ENCODE data around the gene ZNF93. TPM values are rescaled to one million over a fixed set of nuclear protein-coding genes. Genes with fewer than 3 reads are reported as not detected.

Gene ZNF93
- total and polyA plus RNA-seq, 2 of the 4 experiments (the other 2 are of a cell fraction) = 3.7 to 10.6 TPM

DNA sequence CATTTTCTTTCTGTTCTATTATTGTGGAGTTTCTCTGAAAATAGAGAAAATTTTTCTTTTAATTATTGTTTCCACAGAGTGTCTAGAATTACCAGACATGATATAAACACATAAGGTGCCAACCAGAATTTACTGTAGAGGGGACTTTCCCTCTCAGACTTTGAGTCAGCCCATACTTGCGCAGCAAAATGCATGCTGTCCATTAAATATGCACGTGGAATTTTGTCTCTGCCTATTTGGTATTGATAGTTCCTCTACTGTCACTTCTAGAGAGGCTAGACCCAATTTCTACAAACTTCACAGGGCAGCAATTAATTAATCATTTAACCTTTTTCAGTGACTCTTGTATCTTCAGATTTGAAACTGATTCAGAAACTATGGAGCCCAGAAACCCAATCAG is 8.9 kb downstream of the ZNF93 start:
- no TSS peak for BruUV-seq (replicated peaks)
- no peak overlapping the region for H2AK5ac ChIP-seq (ENCODE audit: low read depth, low read length)
- WGBS, 2 experiments (ENCODE audit: extremely low coverage in 2 of 2, insufficient read length in 1 of 2) = no CpG with 5 or more reads among the region's 2 CpGs
- peaks cover 6% of the 10 kb centered on the region for H3K36me3 ChIP-seq (ENCODE audit: control insufficient read depth, insufficient read depth, low read length)
- no peak overlapping the region for H3K4ac ChIP-seq (ENCODE audit: low read depth, low read length)
- intact Hi-C loops (cut with micrococcal nuclease) (loop anchor here (10.0 kb wide), 1 partner anchor 625 kb away; no protein-coding TSS in a partner anchor), in situ Hi-C loops (cut with MboI; ENCODE audit: low sequenced_read_pairs) (no loop called here), dilution Hi-C loops (cut with HindIII; ENCODE audit: low sequenced_read_pairs, unreplicated experiment) (no loop called here)
- no peak for ATAC-seq (ENCODE audit: low read depth)
- no peak overlapping the region for H3K9ac ChIP-seq (ENCODE audit: low read depth, low read length)
- ChIA-PET CTCF (no interaction called here), POLR2A (ENCODE audit: unreplicated experiment) (no interaction called here)
- H4K5ac ChIP-seq (ENCODE audit: low read depth, low read length) = no peak overlapping the region
- H2BK20ac ChIP-seq (ENCODE audit: low read depth, low read length) = no peak overlapping the region
- TF ChIP-seq BHLHE40 (IDR thresholded peaks at IDR 0.05; ENCODE audit: low read depth, low read length) (no peak), POLR2A (IDR thresholded peaks at IDR 0.05; ENCODE audit: low read depth, low read length) (no peak), RAD21 (IDR thresholded peaks at IDR 0.05; ENCODE audit: low read length) (no peak), MAZ (IDR thresholded peaks at IDR 0.05; ENCODE audit: borderline replicate concordance, low read depth, low read length) (no peak), RCOR1 (IDR thresholded peaks at IDR 0.05; ENCODE audit: insufficient replicate concordance, low read length) (no peak), MXI1 (IDR thresholded peaks at IDR 0.05; ENCODE audit: borderline replicate concordance, low read depth, low read length) (no peak), MAFK (IDR thresholded peaks at IDR 0.05; ENCODE audit: low read depth, low read length) (no peak)
- H3K9me1 ChIP-seq (ENCODE audit: insufficient read depth, low read length) = no peaks in the 10 kb centered on the region
- no peaks in the 10 kb centered on the region; the same call in 1 of the 2 replicates for H4K20me1 ChIP-seq (ENCODE audit: insufficient read depth, low read length)
- no peak for DNase-seq
- no peak overlapping the region for H3K56ac ChIP-seq (ENCODE audit: extremely low read depth, insufficient read depth, low read length)
- H2BK5ac ChIP-seq (ENCODE audit: low read depth, low read length, poor library complexity, severe bottlenecking) = no peak overlapping the region
- no peak overlapping the region for H3K23ac ChIP-seq (ENCODE audit: low read depth, low read length)
- H3K4me3 ChIP-seq (ENCODE audit: insufficient read depth, low read depth, low read length) = no peak overlapping the region
- no peak overlapping the region for H3K4me2 ChIP-seq (ENCODE audit: low read depth, low read length)
- no peak overlapping the region for H3K27ac ChIP-seq (ENCODE audit: insufficient read depth, low read length)
- no peak overlapping the region for H3K18ac ChIP-seq (ENCODE audit: low read depth, low read length)
- H3K79me1 ChIP-seq (ENCODE audit: low read depth in 1 of 2, low read length in 2 of 2) = peaks cover 3 to 11% of the 10 kb centered on the region in 2 experiments; a peak in 2 of 4 replicates
- no peak overlapping the region for H2BK120ac ChIP-seq (ENCODE audit: low read depth, low read length)
- no peak overlapping the region for H4K8ac ChIP-seq (ENCODE audit: low read depth in 2 of 2, low read length in 2 of 2)
- no peak overlapping the region for H2AFZ ChIP-seq (replicated peaks; ENCODE audit: low read length, poor library complexity)
- 0 out of 2 replicates have a peak, but pooled peaks cover 2% of the 10 kb centered on the region for H3K4me1 ChIP-seq (ENCODE audit: control insufficient read depth, insufficient read depth, low read length)
- no peak overlapping the region for H2AK9ac ChIP-seq (replicated peaks; ENCODE audit: low read depth, low read length, poor library complexity)
- no peak overlapping the region for H4K91ac ChIP-seq (ENCODE audit: insufficient read depth, low read depth, low read length)
- no peaks in the 10 kb centered on the region for H3K27me3 ChIP-seq (ENCODE audit: control insufficient read depth, insufficient read depth, low read length)
- peaks cover 2% of the 10 kb centered on the region; the same call in 1 of the 2 replicates for H3K9me3 ChIP-seq (ENCODE audit: control insufficient read depth, insufficient read depth, low read length)
- no peak overlapping the region for H2BK15ac ChIP-seq (ENCODE audit: low read depth, low read length)
- no peak overlapping the region for H3K14ac ChIP-seq (replicated peaks; ENCODE audit: low read depth, low read length)
